ENCODE data around the gene CDH1. TPM values are rescaled to one million over a fixed set of nuclear protein-coding genes. Genes with fewer than 3 reads are reported as not detected.

The CDH1 gene
- polyA plus RNA-seq: under 1 TPM in 1 of 3 donors, not detected in 2; 0.91 TPM

DNA sequence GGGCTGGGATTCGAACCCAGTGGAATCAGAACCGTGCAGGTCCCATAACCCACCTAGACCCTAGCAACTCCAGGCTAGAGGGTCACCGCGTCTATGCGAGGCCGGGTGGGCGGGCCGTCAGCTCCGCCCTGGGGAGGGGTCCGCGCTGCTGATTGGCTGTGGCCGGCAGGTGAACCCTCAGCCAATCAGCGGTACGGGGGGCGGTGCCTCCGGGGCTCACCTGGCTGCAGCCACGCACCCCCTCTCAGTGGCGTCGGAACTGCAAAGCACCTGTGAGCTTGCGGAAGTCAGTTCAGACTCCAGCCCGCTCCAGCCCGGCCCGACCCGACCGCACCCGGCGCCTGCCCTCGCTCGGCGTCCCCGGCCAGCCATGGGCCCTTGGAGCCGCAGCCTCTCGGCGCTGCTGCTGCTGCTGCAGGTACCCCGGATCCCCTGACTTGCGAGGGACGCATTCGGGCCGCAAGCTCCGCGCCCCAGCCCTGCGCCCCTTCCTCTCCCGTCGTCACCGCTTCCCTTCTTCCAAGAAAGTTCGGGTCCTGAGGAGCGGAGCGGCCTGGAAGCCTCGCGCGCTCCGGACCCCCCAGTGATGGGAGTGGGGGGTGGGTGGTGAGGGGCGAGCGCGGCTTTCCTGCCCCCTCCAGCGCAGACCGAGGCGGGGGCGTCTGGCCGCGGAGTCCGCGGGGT is at the start of gene CDH1:
Gene CDH1, plus strand, starts transcription at position 247 of the 684 bp plus-strand sequence. Its CDS starts 124 bp downstream, at position 371.
- Mint-ChIP-seq H3K4me3 (peak within 1 kb of the TSS in 4 of 5 donors; percentile 8 to 67 (median 46)), H3K27me3 (ENCODE audit: low read depth in 3 of 3) (peaks cover 5 to 18% (median 17%) of the 10 kb centered on the region in 3 donors), H3K27ac (no peak within 1 kb of the TSS), H3K36me3 (no peaks in the 10 kb centered on the region), H3K9me3 (peaks cover 0 to 2% (median 0%) of the 10 kb centered on the region in 6 donors), H3K4me1 (peaks cover 6 to 7% of the 10 kb centered on the region in 2 donors)
- peak in 1 of 3 donors; percentile 3 for DNase-seq

GRCh38 chr16:68689921-68690320 is 47.2 kb upstream of the CDH1 start:
- no peak overlapping the region for H3K27ac Mint-ChIP-seq
- no peaks in the 10 kb centered on the region for H3K9me3 Mint-ChIP-seq
- no peak overlapping the region for H3K4me3 Mint-ChIP-seq
- H3K27me3 Mint-ChIP-seq (ENCODE audit: low read depth in 3 of 3): peaks cover 0 to 2% (median 0%) of the 10 kb centered on the region in 3 donors
- no peaks in the 10 kb centered on the region for H3K36me3 Mint-ChIP-seq
- no peaks in the 10 kb centered on the region for H3K4me1 Mint-ChIP-seq
- DNase-seq: no peak

GRCh38 chr16:68695575-68695974 is 41.5 kb upstream of the CDH1 start:
- Mint-ChIP-seq H3K27me3 (ENCODE audit: low read depth in 3 of 3) (peaks cover 0 to 4% (median 0%) of the 10 kb centered on the region in 3 donors), H3K4me3 (no peak overlapping the region), H3K36me3 (no peaks in the 10 kb centered on the region), H3K4me1 (no peaks in the 10 kb centered on the region), H3K9me3 (no peaks in the 10 kb centered on the region), H3K27ac (no peak overlapping the region)
- DNase-seq: no peak

GRCh38 chr16:68696514-68696913 is 40.6 kb upstream of the CDH1 start:
- Mint-ChIP-seq H3K27me3 (ENCODE audit: low read depth in 3 of 3) (peaks cover 0 to 4% (median 0%) of the 10 kb centered on the region in 3 donors), H3K4me1 (no peaks in the 10 kb centered on the region), H3K27ac (no peak overlapping the region), H3K9me3 (no peaks in the 10 kb centered on the region), H3K4me3 (no peak overlapping the region), H3K36me3 (no peaks in the 10 kb centered on the region)
- DNase-seq: no peak

- Mint-ChIP-seq H3K4me3 (no peak overlapping the region), H3K4me1 (no peaks in the 10 kb centered on the region), H3K27ac (no peak overlapping the region), H3K27me3 (ENCODE audit: low read depth in 3 of 3) (peaks cover 0 to 4% (median 0%) of the 10 kb centered on the region in 3 donors), H3K36me3 (no peaks in the 10 kb centered on the region), H3K9me3 (no peaks in the 10 kb centered on the region)
- no peak for DNase-seq
Observed at GRCh38 chr16:68698091-68698490, 39.0 kb upstream of the CDH1 start.

GRCh38 chr16:68700120-68700519 is 37.0 kb upstream of the CDH1 start:
- Mint-ChIP-seq H3K9me3 (no peaks in the 10 kb centered on the region), H3K4me1 (no peaks in the 10 kb centered on the region), H3K36me3 (no peaks in the 10 kb centered on the region), H3K4me3 (no peak overlapping the region), H3K27me3 (ENCODE audit: low read depth in 3 of 3) (peaks cover 0 to 5% (median 0%) of the 10 kb centered on the region in 3 donors), H3K27ac (no peak overlapping the region)
- DNase-seq: no peak

DNA sequence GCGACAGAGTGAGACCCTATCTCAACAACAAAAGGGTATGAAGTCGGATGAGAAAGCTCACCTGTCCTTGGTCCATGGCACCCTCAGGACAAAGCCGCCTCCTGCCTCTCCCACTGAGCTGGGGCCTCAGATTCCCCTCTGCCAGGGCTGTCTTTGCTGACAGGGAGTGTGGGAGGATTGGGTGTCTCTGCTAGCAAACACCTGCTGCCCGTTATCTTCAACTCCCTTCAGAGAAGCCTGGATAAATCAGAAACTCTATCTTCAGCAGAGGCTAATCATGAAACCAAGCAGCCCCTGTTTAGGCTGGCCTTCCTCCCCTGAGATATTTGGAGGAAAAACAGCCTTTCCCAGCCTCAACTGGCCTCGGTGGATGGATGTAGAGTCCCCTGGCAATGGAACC is 36.3 kb upstream of the CDH1 start:
- DNase-seq: no peak
- Mint-ChIP-seq H3K4me3 (no peak overlapping the region), H3K9me3 (no peaks in the 10 kb centered on the region), H3K27me3 (ENCODE audit: low read depth in 3 of 3) (peaks cover 0 to 5% (median 0%) of the 10 kb centered on the region in 3 donors), H3K36me3 (no peaks in the 10 kb centered on the region), H3K27ac (no peak overlapping the region), H3K4me1 (no peaks in the 10 kb centered on the region)

- peak; percentile 19 to 24 (median 20) for DNase-seq
- H3K9me3 Mint-ChIP-seq: no peaks in the 10 kb centered on the region
- H3K4me3 Mint-ChIP-seq: no peak overlapping the region
- H3K27me3 Mint-ChIP-seq (ENCODE audit: low read depth in 3 of 3): peaks cover 0 to 3% (median 0%) of the 10 kb centered on the region in 3 donors
- H3K27ac Mint-ChIP-seq: no peak overlapping the region
- no peaks in the 10 kb centered on the region for H3K4me1 Mint-ChIP-seq
- no peaks in the 10 kb centered on the region for H3K36me3 Mint-ChIP-seq
Observed at GRCh38 chr16:68704232-68704867, 32.7 kb upstream of the CDH1 start.

- H3K36me3 Mint-ChIP-seq: no peaks in the 10 kb centered on the region
- H3K4me3 Mint-ChIP-seq: no peak overlapping the region
- H3K27ac Mint-ChIP-seq: no peak overlapping the region
- peaks cover 2 to 3% (median 3%) of the 10 kb centered on the region in 3 donors for H3K27me3 Mint-ChIP-seq (ENCODE audit: low read depth in 3 of 3)
- H3K9me3 Mint-ChIP-seq: no peaks in the 10 kb centered on the region
- no peak for DNase-seq
- no peaks in the 10 kb centered on the region for H3K4me1 Mint-ChIP-seq
Observed at GRCh38 chr16:68707340-68708152, 29.5 kb upstream of the CDH1 start.

DNA sequence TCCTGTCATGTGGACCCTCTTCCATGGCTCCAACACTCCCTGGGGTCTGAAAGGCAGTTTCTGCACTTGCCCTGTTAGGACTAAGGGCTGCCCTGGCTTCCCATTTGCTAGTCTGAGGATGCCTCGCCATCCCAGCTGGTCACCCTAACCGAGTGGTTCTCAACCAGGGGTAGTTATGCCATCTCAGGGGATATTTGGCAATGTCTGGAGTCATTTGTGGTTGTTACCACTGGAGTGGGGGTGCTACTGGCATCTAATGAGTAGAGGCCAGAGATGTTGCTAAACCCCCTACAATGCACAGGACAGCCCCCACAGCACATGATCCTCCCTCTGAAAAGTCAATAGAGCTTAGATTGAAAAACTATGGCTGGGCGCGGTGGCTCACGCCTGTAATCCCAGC is 26.9 kb upstream of the CDH1 start:
- no peaks in the 10 kb centered on the region for H3K9me3 Mint-ChIP-seq
- peaks cover 2 to 3% (median 2%) of the 10 kb centered on the region in 3 donors for H3K27me3 Mint-ChIP-seq (ENCODE audit: low read depth in 3 of 3)
- H3K27ac Mint-ChIP-seq: no peak overlapping the region
- H3K36me3 Mint-ChIP-seq: no peaks in the 10 kb centered on the region
- DNase-seq: no peak
- H3K4me3 Mint-ChIP-seq: no peak overlapping the region
- no peaks in the 10 kb centered on the region for H3K4me1 Mint-ChIP-seq

GRCh38 chr16:68711421-68712139 is 25.5 kb upstream of the CDH1 start:
- no peaks in the 10 kb centered on the region for H3K36me3 Mint-ChIP-seq
- no peak overlapping the region for H3K4me3 Mint-ChIP-seq
- H3K9me3 Mint-ChIP-seq: no peaks in the 10 kb centered on the region
- no peak overlapping the region for H3K27ac Mint-ChIP-seq
- peak in 1 of 3 donors; percentile 7 for DNase-seq
- peaks cover 2 to 4% (median 3%) of the 10 kb centered on the region in 3 donors for H3K27me3 Mint-ChIP-seq (ENCODE audit: low read depth in 3 of 3)
- no peaks in the 10 kb centered on the region for H3K4me1 Mint-ChIP-seq

- Mint-ChIP-seq H3K4me3 (no peak overlapping the region), H3K36me3 (no peaks in the 10 kb centered on the region), H3K4me1 (no peaks in the 10 kb centered on the region), H3K27ac (no peak overlapping the region), H3K9me3 (no peaks in the 10 kb centered on the region), H3K27me3 (ENCODE audit: low read depth in 3 of 3) (peaks cover 3 to 5% (median 4%) of the 10 kb centered on the region in 3 donors)
- DNase-seq: no peak
Observed at GRCh38 chr16:68713361-68713760, 23.7 kb upstream of the CDH1 start.

DNA sequence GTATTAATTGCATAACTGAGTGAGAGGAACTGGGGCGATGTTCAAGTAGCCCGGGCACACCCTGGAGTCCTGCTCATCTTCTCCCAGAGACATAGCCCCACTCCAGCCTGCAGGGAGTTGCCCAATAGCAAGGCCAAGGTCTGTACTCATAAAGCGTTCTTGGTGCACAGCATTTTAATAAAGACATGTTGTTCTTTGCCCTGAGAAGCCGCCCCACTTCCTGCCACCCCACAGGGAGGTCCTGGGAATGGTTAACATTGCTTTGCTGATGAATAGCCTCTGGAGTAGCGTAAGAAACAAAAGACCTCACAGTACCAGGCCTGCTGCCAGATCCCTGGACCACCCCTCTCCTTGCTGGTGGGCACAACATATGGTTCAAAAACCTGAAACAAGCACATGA is 21.6 kb upstream of the CDH1 start:
- Mint-ChIP-seq H3K36me3 (no peaks in the 10 kb centered on the region), H3K27ac (no peak overlapping the region)

More for the DNA sequence above, 21.6 kb upstream of the CDH1 start:
- Mint-ChIP-seq H3K27me3 (ENCODE audit: low read depth in 3 of 3) (peaks cover 5 to 6% (median 5%) of the 10 kb centered on the region in 3 donors), H3K9me3 (no peaks in the 10 kb centered on the region), H3K4me3 (no peak overlapping the region), H3K4me1 (peaks cover 3 to 5% of the 10 kb centered on the region in 2 donors)
- DNase-seq: no peak
